Natural killer cell treated with Interleukin-12 subunit alpha and Interleukin-12 subunit beta and Interleukin-15 and Interleukin-18, amount 100 ng/mL, for 72 hours (primary cell): Measurements from ENCODE around the gene DNAH11. TPM values are rescaled to one million over a fixed set of nuclear protein-coding genes. Genes with fewer than 3 reads are reported as not detected.

ENCODE experiments used
- ATAC-seq, 2 donors: fragments of 150-1000 bp; cut with Tn5 transposase in 1 of 2; sonication (Bioruptor Pico), chemical (Tn5 transposase) in 1 of 2; 2 replicates each; pipeline ENCODE4 v1.10.0; 2021
- DNase-seq: peaks from one replicate; pipeline ENCODE4 v3.0.0; 2022; ENCODE audit warnings: low spot score
- H3K27ac Mint-ChIP-seq, 2 donors: 1 replicate in 1 of 2; 2 replicates in 1 of 2; pipeline ENCODE4 v1.8.0; 2022; ENCODE audit warnings: mixed read lengths in 2 of 2, mild to moderate bottlenecking in 1 of 2, moderate library complexity in 1 of 2
- H3K27me3 Mint-ChIP-seq, 2 donors: 1 replicate in 1 of 2; 2 replicates in 1 of 2; pipeline ENCODE4 v1.8.0; 2022; ENCODE audit warnings: mixed read lengths in 2 of 2
- H3K36me3 Mint-ChIP-seq: one replicate; pipeline ENCODE4 v1.8.0; 2022; ENCODE audit warnings: mixed read lengths
- H3K4me1 Mint-ChIP-seq, 2 donors: 1 replicate in 1 of 2; 2 replicates in 1 of 2; pipeline ENCODE4 v1.8.0; 2022; ENCODE audit warnings: low read depth in 2 of 2, mixed read lengths in 2 of 2, mild to moderate bottlenecking in 1 of 2
- H3K4me3 Mint-ChIP-seq: one replicate; pipeline ENCODE4 v1.8.0; 2022; ENCODE audit warnings: mixed read lengths
- H3K9me3 Mint-ChIP-seq: 2 replicates; pipeline ENCODE4 v1.8.0; 2022; ENCODE audit warnings: mixed read lengths
- total RNA-seq, 2 donors: library from RNA; stranded (reverse); gene quantifications; one replicate each; pipeline ENCODE4 v1.2.3, GENCODE V29; 2022

DNAH11 gene
- total RNA-seq, 2 donors from 2014 or later: 0.05 to 0.45 TPM

GRCh38 chr7:21572331-21573313, 29.8 kb downstream of the DNAH11 start:
- no peaks in the 10 kb centered on the region for H3K9me3 Mint-ChIP-seq
- H3K4me1 Mint-ChIP-seq: no peaks in the 10 kb centered on the region

DNA sequence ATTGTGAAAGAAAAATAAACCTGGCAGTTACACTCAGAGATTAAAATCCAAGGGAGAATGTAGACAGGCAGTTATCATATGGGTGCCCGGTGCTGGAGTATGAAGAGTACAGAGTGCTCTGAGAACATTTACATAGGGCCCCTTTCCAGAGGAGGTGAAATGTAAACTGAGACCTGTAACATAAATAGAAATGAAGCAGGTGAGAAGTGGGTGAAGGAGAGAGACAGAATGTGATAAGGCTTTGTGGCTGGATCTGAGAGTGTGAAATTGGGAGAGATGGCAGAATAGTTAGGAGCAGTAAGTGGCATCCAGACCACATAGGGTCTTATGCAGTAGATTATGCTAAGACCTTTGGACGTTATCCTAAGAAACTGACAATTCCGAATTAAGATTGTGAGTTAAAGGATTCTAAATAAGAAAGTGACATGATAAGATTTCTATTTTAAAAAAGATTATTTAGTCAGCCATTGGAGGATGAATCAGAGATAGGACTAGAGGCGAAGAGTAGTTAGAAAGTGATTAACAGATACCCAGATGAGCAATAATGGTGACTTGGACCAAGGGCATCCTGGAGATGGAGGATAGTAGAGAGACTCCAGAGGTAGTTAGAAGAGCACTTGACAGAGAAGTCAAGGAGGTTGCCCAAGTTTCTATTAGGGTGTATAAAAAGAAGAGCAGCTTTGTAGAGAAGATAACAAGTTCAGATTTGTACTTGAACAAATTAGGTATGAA, 36.7 kb downstream of the DNAH11 start:
- Mint-ChIP-seq H3K36me3 (peaks cover 6% of the 10 kb centered on the region), H3K4me1 (no peaks in the 10 kb centered on the region)
- no peak for ATAC-seq

More at GRCh38 chr7:21572331-21573313, 29.8 kb downstream of the DNAH11 start:
- H3K27me3 Mint-ChIP-seq: peaks cover 11 to 18% of the 10 kb centered on the region in 2 donors
- ATAC-seq (no peak), DNase-seq (no peak)
- no peak overlapping the region for H3K4me3 Mint-ChIP-seq
- no peak overlapping the region for H3K27ac Mint-ChIP-seq
- H3K36me3 Mint-ChIP-seq: no peaks in the 10 kb centered on the region

GRCh38 chr7:21580073-21580521, 37.3 kb downstream of the DNAH11 start:
- ATAC-seq (no peak), DNase-seq (no peak)
- Mint-ChIP-seq H3K4me1 (no peaks in the 10 kb centered on the region), H3K9me3 (peaks cover 4% of the 10 kb centered on the region), H3K4me3 (no peak overlapping the region), H3K27me3 (peaks cover 16 to 23% of the 10 kb centered on the region in 2 donors), H3K36me3 (peaks cover 6% of the 10 kb centered on the region), H3K27ac (no peak overlapping the region)

More for the DNA sequence above, 36.7 kb downstream of the DNAH11 start:
- Mint-ChIP-seq H3K9me3 (peaks cover 4% of the 10 kb centered on the region), H3K27ac (no peak overlapping the region), H3K4me3 (no peak overlapping the region), H3K27me3 (peaks cover 16 to 23% of the 10 kb centered on the region in 2 donors)
- DNase-seq: no peak

DNA sequence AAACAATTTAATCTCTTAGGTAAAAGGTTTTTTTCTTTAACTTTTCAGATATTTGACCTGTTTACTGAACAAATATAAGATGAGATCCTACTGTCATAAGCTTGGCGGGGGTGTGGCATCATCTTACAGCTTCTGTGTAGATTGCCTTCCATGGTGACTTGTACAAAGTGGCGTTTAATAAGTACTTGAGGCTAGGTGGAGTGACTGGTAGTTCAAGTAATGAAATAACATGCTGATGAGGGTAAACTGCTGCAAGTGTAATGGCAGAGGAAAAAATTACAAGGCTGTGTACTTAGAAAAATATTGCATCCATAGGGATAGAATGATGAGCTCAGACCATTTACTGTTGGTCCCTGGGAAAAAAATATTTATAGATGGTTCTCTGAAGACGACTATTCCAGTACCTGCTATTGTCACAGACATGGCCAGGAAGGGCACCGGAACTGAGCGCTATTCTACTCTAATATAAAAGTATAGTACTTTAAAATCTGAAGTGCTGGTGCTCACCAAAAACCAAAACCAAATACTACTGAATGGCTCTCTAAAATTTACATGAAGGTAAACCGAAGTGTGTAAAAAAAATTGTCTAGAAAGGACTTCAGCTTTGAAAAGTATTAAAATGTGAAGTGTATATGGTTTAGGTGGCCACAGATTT, 42.4 kb downstream of the DNAH11 start:
- Mint-ChIP-seq H3K4me3 (no peak overlapping the region), H3K4me1 (no peaks in the 10 kb centered on the region), H3K27me3 (peaks cover 7 to 8% of the 10 kb centered on the region in 2 donors), H3K36me3 (peaks cover 6% of the 10 kb centered on the region), H3K9me3 (peaks cover 4% of the 10 kb centered on the region), H3K27ac (no peak overlapping the region)
- DNase-seq: no peak
- ATAC-seq: no peak

DNA sequence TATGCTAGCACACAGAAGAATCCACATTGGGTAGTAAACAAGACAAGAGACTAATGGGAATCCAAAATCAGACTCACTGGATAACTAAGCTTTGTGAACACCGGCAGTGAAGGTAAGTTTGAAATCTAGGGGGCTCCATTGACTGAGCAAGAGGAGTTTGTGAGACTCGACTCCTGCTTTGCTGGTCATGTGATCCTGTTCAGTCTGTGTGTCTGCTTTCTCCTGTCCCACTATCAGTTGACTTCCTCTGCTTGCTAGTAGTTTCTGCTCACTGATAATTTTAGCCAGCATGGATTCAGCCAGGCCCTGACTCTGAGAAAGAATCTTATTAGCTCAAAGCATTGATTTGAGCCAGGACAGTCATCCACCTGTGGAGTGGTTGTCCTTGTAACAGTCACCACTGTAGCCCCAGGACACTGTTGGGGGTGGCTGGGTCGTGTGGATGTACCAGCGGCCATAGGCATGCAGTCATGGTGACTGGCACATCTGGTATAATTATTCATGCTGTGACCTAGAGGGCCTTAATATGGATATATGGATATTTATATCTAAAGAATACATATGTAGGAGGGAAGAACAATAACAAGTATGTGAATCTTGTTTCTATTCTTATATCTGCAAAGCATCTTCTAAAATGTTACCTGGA, 44.4 kb downstream of the DNAH11 start:
- Mint-ChIP-seq H3K27ac (no peak overlapping the region), H3K9me3 (peaks cover 4% of the 10 kb centered on the region), H3K4me1 (no peaks in the 10 kb centered on the region), H3K4me3 (no peak overlapping the region), H3K36me3 (peaks cover 6% of the 10 kb centered on the region), H3K27me3 (peaks cover 7 to 8% of the 10 kb centered on the region in 2 donors)
- ATAC-seq: no peak
- DNase-seq: no peak

GRCh38 chr7:21596801-21597200, 54.0 kb downstream of the DNAH11 start:
- Mint-ChIP-seq H3K27ac (no peak overlapping the region), H3K4me1 (no peaks in the 10 kb centered on the region), H3K9me3 (no peaks in the 10 kb centered on the region)

DNA sequence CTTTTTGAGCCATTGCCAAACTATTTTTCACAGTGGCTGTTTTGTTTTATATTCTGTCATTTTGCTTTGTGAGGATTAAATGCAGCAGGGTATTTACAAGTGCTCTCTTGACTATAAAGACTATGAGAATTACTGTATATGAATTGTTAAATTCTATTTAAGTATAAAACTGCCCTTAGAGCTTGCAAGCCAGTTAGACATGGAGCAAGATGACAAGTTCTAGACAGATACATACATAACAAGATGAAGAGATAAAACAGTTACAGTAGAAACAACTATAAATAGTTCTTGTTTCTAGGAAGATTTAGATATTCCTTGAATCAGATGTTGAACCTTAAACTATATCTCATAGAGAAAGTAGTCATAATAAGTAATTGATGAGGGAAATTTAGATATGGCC, 60.6 kb downstream of the DNAH11 start:
- Mint-ChIP-seq H3K4me3 (no peak overlapping the region), H3K9me3 (no peaks in the 10 kb centered on the region), H3K27me3 (peaks cover 12 to 21% of the 10 kb centered on the region in 2 donors), H3K36me3 (peaks cover 5% of the 10 kb centered on the region), H3K4me1 (peaks cover 0 to 6% of the 10 kb centered on the region in 2 donors), H3K27ac (no peak overlapping the region)
- ATAC-seq (no peak), DNase-seq (no peak)

More at GRCh38 chr7:21596801-21597200, 54.0 kb downstream of the DNAH11 start:
- ATAC-seq (no peak), DNase-seq (no peak)
- no peak overlapping the region for H3K4me3 Mint-ChIP-seq
- peaks cover 3 to 12% of the 10 kb centered on the region in 2 donors for H3K27me3 Mint-ChIP-seq
- peaks cover 5% of the 10 kb centered on the region for H3K36me3 Mint-ChIP-seq

DNA sequence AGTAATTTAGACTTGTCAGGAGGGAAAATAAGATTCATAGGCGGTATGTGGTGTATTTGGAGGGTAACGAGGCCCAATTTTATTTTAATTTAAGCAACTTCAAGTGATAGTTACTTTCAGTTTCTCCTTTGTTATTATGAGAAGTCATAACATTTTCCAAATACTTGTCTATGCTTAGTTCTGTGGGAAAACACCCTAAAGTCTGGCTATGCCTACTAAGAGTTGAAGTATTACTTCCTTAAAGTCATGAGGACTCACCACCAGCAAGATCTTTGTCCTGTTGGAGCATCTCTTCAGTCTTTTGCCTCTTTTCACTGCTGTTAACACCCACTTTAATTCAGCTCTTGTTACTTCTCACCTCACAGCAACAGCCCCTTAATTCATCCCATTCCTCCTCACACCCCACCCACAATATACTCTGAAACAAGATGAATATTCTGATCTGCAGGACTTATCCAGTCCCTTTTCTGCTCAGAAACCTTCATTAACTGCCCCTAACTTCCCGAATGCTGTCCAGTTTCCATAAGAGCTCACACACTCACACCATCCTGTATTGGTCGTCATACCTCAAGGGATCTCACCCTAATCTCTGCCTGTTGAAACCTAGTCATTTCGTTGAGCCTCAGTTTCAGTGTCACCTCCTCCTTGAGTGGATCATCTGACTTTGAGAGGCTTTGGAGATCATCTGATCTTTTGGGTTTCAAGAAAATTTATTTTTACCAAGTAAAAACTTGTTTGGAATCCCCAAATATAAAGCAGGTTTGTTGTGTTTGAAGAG, 61.3 kb downstream of the DNAH11 start:
- DNase-seq (no peak), ATAC-seq (no peak)
- Mint-ChIP-seq H3K4me1 (peaks cover 0 to 6% of the 10 kb centered on the region in 2 donors), H3K4me3 (peak overlapping the region; percentile 4), H3K36me3 (no peaks in the 10 kb centered on the region), H3K27ac (no peak overlapping the region), H3K27me3 (peaks cover 13 to 21% of the 10 kb centered on the region in 2 donors), H3K9me3 (no peaks in the 10 kb centered on the region)

DNA sequence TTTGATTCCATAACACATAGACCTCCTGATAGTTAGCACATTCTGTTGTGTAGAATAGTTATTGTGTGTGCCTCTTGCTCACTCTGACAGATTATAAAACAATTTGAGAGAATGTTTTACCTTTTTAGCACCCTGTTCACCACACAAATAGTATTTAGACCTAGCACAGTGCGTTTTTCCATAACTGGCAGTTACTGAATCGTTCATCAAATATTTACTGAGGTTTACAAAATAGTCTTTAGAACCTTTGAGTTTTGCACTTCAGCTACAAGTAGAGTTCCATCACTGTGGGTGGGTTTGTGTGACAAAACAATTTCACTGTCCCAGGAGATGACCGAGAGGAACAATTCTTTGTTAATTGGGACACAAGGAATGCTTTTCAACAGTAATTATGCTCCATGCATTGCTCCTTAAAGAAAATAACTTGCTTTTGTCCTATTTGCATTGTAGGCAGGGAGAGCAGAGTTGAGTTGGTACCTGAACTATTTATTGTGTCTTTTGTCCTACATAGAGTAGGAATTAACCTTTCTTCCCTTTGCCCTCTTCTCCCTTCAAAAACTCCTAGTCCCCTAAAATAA, 62.3 kb downstream of the DNAH11 start:
- Mint-ChIP-seq H3K27me3 (peaks cover 19 to 30% of the 10 kb centered on the region in 2 donors), H3K27ac (no peak overlapping the region), H3K4me3 (no peak overlapping the region), H3K36me3 (no peaks in the 10 kb centered on the region), H3K4me1 (peaks cover 0 to 6% of the 10 kb centered on the region in 2 donors), H3K9me3 (no peaks in the 10 kb centered on the region)
- ATAC-seq: no peak
- no peak for DNase-seq

GRCh38 chr7:21608465-21608864, 65.6 kb downstream of the DNAH11 start:
- peaks cover 23 to 31% of the 10 kb centered on the region in 2 donors for H3K27me3 Mint-ChIP-seq
- ATAC-seq: no peak
- peaks cover 0 to 6% of the 10 kb centered on the region in 2 donors for H3K4me1 Mint-ChIP-seq
- H3K27ac Mint-ChIP-seq: no peak overlapping the region
- no peaks in the 10 kb centered on the region for H3K9me3 Mint-ChIP-seq
- no peak overlapping the region for H3K4me3 Mint-ChIP-seq
- DNase-seq: no peak
- no peaks in the 10 kb centered on the region for H3K36me3 Mint-ChIP-seq

GRCh38 chr7:21611129-21611528, 68.3 kb downstream of the DNAH11 start:
- H3K27me3 Mint-ChIP-seq: peaks cover 19 to 23% of the 10 kb centered on the region in 2 donors
- H3K27ac Mint-ChIP-seq: no peak overlapping the region

DNA sequence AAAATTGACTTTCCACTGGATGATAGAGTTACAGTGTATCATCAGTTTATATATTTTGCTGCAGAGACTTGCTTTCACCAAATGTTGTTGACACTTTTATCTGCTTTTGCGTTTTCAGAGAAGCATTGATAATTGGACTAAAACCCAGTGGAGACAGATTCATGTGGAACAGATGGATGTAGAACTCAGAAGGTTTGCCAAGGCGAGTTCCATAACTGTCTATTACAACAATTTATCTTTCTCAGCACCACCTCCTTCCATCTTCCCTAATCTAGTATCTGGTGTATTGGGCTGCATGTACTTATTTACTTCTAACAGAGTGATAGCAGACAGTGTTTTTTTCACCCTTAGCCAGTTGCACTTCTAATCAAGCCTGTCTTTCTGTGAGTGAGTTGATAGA, 73.3 kb downstream of the DNAH11 start:
- peaks cover 5 to 8% of the 10 kb centered on the region in 2 donors for H3K27me3 Mint-ChIP-seq
- no peak overlapping the region for H3K27ac Mint-ChIP-seq
- DNase-seq (no peak), ATAC-seq (no peak)
- H3K9me3 Mint-ChIP-seq: no peaks in the 10 kb centered on the region
- no peaks in the 10 kb centered on the region for H3K36me3 Mint-ChIP-seq
- no peaks in the 10 kb centered on the region for H3K4me1 Mint-ChIP-seq
- H3K4me3 Mint-ChIP-seq: no peak overlapping the region

More at GRCh38 chr7:21611129-21611528, 68.3 kb downstream of the DNAH11 start:
- Mint-ChIP-seq H3K9me3 (no peaks in the 10 kb centered on the region), H3K4me3 (no peak overlapping the region), H3K4me1 (no peaks in the 10 kb centered on the region), H3K36me3 (no peaks in the 10 kb centered on the region)
- DNase-seq (no peak), ATAC-seq (no peak)
